ENCODE data around the gene ADCY5.

The ADCY5 gene

DNA sequence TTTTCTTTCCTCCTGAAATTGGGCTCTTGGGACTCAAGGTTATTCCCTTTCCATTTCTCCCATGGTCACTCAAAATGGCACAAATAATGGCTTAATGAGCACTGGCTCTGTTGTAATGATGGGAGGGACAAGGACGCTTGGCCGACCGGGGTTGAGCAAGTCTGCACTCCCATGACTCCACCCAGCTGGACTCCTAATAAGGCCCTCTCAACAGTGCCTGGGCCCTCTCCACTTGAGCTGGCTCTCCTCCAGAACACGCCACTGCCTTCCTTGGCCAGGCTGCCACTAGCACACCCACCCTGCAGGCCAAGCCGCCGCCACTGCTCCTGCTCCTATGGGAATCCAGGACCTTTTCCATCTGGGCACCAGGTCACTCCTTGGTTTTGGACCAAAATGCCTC is 42.3 kb downstream of the ADCY5 start:
- DNase-seq (ENCODE audit: low read depth) = no peak

DNA sequence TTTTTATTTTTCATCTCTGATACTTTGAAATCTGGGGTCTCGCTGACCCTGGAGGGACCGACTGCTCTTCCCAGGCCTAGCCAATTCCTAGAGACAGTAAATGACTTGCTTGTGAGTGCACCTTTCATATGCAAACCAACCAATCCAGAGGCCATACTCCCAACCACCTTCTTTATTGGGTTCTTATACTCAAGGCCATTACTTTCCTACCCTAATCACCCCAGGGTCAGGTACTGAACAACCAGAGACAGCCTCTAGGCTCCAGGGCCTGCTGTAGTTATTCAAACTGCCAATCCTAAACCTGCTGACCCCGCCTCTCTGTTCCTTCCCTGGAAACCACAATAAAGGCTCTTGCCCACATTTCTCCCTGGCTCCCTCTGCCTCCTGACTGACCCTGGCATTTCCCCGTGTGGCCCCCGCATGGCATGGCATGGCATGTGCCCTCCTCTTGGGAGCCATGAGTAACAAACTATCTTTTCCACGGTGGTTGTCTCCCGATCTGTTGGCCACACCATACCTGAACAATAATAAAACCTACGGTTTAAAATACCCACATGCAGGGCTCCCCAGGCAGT is 42.9 kb downstream of the ADCY5 start:
- no peak for DNase-seq (ENCODE audit: low read depth)

DNA sequence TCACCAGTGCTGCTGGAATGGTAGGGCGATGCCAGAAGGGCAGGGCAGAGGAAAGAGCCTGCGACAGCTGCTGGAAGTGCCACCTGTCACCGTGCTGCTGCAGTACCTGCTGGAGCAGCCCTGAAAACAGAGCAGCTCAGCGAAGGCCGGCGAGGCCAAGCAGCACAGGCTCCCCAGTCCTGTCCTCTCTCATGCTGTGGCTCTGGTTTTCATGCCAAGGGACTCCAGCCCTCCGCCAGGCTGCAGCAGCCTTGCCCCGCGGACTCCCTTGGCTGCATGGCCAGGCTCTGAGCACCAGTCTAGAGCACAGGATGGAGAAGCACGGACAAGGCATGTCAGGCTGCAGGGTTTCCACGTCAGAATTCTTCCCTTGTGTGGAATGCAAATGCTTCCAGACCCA is 43.9 kb downstream of the ADCY5 start:
- DNase-seq (ENCODE audit: low read depth) = no peak

DNA sequence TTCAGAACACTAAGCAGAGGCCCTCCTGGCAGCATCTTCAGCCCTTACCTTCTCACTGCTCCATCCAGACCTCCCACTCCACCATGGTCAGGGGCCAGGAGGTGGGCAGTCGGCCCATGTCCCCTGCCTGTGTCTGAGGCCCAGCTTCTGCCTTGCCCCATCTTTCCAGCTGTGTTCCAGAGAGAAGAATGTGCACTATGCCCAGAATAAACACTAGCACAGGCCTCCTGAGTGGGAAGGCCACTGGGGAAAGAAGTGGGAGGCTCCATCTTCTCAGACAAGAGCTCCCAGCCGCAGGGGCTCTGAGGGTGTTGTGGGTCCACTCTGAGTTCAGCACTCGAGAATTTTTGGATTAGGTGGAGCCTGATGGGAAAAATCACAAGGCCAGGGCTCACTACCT is 44.5 kb downstream of the ADCY5 start:
- DNase-seq (ENCODE audit: low read depth) = no peak

DNA sequence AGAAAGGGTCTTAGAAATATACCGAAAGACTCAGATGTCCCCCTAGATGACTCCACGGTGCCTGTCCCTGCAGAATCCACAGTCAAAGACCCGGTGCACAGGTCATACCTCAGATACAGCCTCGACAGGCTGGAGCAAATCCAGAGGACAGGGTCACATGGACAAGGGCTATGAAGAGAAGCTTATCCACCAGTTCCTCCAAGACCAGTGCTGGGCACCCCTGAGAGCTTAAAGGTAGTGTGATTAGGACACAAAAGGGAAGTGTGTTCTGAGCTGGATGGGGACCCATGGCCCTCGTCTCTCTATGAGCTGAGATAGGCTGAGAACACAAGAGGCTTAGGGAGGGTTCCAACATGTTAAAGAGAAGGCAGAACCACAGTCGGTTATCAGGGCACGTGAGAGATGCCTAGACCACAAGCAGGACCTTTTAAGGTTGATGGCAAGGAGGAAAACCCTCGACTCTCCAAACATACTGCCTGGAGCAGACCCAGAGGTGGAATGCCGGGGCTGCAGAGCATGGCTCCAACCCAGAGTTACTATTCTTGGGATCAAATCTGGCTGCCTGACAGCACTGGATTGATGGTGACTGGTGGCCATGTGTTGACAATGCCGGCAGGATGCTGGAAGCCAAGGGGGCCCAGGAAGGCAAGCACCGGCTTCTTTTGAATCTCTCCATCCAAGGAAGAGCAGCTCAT is 46.9 kb downstream of the ADCY5 start:
- no peak for DNase-seq (ENCODE audit: low read depth)

DNA sequence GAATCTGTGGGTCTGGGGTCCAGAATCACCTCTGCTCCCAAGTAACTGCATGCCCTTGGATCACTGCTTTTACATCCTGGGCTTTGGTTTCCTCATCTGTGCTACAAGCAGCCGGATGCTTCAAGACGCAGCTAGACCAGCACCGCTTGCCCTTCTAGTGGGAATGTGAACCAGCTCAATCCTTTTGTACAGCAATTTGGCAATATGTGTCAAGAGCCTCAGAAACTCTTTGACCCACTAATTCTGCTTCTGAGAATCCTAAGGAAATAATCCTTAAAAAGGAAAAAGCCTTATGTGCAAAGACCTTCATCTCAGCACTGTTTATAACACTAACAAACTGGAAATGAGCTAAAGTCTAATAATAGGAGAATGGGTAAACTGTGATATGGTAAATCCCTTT is 48.7 kb downstream of the ADCY5 start:
- no peak for DNase-seq (ENCODE audit: low read depth)

DNA sequence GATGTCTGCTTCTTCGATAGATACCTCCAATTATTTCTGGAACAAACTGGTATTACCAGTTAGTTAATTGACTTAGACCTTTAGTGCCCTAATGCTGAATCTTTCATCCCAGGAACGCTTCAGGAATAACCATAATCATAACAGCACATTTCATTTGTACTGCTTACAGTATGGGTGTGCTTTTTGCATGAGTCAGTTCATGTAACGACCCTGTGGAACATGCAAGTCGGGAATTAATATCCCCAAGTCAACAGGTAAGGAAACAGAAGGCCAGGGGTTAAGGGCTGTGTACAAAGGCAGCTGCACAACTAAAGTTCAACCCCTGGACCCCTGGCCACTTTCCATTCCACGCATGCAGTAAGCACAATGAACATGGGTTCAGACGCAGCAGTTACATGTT is 49.2 kb downstream of the ADCY5 start:
- no peak for DNase-seq (ENCODE audit: low read depth)

DNA sequence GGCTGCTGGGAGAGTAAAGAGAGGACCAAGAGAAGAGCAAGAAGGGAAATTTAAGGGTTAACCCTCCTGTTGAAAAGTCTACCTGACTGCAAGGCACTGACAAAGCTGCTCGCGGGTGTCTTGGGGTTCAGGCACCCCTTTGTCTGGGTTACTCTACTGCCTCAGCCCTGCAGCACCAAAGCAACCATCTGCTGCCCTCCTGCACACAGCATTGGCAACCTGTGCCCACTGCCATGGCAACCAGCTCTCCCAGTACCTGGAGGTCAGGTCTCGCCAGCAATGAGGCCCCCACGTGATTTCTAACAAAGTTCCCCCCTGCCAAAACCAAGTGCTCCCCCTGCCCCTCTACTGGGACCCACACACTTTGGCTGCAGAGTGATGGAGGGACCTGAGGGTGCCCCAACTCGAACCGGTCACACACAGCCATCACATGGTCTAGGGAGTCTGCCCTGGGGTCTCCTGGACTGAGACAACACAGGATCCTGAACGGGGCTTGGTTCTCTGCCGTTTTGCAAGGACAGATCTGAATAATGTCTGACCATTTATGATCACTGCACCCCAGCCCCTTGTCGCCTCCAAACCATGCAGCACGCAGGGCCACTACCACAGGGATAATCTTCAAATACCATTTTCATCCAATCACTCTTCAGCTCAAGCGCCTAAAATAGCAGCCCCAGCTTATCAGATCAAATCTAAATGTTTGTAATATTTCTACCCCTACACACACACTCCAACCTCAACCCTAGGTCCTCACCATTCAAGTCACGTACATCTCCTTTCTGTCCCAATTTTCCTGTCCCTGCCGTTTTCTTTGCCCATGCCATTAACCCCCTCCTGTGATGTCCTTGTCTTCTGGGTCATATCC is 50.7 kb downstream of the ADCY5 start:
- DNase-seq (ENCODE audit: low read depth) = no peak

DNA sequence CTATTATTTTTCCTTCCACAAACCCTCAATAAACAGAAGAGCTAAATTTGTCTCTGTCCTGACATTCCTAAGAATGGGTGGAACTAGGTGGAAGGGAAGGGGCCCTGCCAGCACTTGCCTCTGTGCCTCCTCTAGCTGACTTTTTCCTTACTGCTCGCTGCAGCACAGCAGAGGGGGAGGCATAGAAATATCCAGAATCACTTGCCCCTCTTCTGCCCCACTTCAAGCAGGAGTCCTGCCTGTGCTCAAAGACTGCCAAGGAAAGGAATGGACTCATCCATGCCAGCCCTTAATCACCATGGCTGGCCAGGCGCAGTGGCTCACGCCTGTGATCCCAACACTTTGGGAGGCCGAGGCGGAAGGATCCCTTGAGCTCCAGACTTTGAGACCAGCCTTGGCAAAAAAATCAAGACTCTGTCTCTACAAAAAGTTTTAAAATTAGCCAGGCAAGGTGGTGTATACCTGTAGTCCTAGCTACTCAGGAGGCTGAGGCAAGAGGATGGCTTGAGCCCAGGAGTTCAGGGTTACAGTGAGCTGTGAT is 51.8 kb downstream of the ADCY5 start:
- no peak for DNase-seq (ENCODE audit: low read depth)

DNA sequence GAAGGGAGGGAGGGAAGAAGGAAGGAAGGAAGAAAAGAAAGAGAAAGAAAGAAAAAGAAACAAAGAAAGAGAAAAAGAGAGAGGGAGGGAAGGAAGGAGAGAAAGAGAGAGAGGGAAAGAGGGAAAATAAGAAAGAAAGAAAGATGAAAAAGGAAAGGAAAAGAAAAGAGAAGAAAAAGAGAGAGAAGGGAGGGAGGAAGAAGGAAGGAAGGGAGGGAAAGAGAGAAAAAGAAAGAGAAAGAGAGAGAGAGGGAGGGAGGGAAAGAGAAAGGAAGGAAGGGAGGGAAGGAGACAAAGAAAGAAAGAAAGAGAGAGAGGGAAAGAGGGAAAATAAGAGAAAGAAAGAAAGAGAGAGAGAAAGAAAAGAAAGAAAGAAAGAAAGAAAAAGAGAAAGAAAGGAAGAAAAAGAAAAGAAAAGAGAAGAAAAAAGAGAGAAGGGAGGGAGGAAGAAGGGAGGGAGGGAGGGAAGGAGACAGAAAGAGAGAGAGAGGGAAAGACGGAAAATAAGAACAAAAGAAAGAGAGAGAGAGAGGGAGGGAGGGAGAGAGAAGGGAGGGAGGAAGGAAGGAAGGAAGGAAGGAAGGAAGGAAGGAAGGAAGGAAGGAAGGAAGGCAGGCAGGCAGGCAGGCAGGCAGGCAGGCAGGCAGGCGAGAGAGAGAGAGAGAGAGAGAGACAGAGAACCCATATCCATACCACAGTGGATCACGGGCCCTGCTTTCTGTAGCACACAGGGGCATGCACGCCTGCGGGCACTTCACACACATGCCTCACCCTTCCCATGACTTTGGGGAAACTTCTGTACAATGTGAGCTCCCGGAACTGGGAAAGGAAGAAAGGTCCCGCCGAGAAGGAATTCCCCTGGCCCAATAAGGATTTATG is 52.5 kb downstream of the ADCY5 start:
- no peak for DNase-seq (ENCODE audit: low read depth)

DNA sequence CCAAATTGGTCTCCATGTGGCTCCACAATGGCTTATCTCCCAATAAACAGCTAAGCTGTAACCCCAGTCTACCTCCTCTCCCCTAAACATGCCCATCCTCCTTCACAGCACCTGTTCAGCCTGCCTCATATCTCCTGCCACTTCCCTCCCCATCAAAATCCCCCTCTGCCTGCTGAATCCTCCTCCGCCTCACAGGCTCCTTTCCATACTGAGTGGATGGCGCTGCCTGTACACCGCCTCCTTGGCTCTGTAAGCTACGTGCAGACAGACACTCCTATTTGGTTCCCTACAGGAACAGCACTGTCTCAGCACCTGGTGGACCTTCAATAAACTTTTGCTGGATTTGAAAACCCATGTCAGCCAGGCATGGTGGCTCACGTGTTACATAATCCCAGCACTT is 53.7 kb downstream of the ADCY5 start:
- no peak for DNase-seq (ENCODE audit: low read depth)

DNA sequence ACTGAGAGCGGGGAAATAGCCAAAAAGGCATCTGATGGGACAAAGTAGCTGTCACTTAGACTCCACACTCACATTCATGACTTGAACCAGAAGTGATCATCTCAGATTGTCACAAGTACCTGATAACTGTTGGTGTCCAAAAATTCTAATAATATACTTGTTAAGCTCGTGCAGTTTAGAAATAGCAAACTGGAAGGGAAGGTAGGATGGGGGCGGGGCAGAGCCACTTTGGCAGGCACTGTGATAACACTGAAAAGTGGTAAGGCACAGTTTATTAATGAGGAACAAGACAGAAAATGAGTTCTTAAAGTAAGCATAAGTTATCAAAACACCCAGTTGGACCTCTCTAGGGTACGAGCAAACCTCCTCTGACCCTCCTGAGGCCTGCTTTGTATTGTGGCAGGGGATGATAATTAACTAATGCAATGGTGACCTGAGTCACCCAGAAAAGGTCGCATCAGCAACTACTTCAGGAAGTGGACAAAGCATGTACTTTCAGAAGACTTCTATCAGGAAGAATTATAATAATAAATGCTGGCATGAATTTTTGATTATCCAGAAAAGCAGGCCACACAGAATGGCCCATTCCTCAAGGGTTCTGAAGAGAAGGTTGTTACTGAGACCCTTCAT is 54.4 kb downstream of the ADCY5 start:
- DNase-seq (ENCODE audit: low read depth) = no peak

DNA sequence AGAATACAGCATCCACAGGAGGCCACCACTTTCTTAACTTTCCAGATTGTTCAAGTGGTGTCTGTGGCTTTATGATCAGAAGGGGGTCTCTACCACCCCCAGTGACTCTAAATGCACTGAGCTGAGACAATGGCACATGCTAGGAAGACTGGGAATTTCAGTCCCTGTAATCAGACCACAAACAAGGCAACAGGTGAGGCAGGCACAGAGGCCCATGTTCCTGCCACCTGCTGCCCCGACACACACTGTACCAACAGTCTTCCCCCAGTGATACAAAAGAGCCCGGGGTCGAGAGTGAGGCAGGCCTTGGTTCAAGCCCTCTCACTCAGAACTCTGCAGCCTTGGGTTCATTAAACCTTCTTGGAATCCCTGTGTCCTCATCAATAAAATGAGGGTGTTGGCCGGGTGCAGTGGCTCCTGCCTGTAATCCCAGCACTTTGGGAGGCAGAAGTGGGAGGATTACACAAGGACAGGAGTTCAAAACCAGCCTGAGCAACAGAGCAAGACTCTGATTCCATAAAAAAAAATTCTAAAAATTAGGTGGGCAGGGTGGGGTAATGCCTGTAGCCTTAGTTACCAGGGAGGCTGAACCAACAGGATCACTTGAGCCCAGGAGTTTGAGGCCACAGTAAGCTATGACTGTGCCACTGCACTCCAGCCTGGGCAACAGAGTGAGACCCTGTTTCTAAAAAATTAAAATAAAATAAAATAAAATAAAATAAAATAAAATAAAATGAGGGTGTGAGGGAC is 55.8 kb downstream of the ADCY5 start:
- DNase-seq (ENCODE audit: low read depth) = no peak

DNA sequence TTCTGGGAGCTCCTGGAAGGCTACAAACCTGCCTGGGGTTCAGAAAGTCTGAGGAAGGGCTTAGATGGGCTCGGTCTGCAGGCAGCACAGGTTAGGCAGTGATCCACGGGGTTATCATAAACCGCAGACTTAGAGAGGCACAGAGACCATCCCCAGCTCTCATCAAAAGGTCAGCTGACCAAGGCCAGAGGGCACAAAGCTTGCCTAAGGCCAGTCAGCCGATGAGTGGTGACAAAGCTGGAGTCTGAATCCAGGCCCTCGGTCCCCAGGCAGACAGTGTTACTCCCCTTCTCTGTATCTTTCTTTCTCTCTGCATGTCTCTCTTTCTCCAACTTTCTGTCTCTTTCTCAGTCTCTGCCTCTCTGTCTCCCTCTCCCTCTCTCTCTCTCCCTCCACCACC is 56.5 kb downstream of the ADCY5 start:
- no peak for DNase-seq (ENCODE audit: low read depth)

DNA sequence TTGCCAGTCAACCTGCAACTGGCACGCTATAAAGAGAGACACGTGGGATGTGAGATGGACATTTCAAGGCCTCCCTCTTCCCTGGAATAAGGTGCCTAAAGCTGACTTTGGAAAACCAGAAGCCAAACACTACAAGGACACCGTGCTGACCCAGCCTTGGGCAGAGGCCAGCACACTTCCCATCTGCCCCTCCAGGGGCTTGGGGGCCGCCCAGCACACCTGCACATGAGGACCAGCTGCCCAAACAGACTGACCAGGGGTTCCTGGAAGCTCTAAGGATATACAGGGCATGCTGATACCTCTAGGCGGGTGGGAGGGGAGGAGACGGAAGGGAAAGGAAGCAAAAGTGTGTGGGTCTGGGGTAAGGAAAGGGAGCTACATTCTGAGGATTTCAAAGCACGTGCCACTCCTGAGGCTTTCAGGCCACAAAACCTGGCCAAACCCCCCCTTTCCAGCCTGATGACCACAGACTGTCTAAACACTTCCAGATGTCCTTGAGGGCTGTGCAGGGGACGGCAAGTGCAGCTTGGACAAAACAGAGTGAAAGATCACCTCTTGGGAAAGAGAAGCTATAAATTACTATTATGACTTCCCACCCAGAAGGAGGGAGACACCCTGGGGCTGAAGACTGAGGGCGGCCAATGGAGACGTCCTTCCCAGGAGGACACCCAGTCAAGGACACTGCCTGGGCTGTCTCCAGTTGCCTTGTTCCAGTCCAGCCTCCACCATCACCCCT is 57.9 kb downstream of the ADCY5 start:
- DNase-seq (ENCODE audit: low read depth) = no peak

DNA sequence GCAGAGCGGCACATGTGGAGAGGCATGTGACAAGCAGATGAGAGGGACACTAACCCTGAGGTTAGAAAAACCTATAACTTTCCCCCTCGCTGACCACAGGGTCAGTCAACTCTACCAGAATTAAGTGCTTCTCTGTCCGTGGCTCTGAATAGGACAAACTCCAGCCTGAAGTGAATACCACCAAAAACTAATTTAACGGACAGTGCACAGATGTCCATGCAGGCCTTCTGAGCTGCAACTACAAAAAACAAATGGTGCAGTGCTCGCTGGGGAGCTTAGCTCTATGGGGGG is 59.3 kb downstream of the ADCY5 start:
- DNase-seq (ENCODE audit: low read depth) = no peak

DNA sequence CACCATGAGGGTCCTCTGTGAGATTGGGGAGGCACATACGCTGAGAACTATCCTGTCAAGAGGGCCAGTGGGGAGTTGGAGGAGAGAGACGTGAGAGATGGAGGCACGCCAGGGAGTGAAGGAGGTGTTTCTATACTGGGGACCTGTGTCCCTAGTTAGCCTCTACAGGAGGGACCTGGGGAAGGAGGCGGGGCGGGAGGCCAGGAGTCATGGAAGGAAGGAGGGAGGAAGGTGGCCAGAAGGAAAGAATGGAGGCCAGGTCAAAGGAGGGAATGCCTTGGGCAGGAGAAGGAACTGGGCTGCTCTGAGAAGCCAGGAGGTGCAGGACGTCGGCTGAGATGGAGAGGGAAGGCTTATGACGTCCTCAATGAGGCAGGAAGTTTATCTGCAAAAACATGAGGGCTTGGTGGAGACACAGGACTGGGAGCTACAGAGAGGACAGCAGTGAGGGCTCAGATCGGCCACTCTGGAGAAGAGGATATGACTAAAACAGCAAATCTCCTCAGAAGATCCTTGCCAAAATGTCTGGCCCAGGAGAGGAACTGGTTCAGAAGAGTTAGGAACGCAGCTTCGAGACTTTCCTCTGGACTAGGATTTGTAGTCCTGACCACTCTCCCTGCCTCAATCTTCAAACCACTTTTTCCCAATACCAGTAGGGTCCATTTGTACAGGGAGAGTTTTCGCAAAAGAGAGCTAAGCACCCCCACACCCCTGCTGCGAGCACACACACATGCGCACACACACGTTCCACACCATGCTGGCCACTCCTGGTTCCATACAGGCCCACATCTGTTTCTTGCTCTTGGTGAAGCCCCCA is 59.9 kb downstream of the ADCY5 start:
- DNase-seq (ENCODE audit: low read depth) = no peak

DNA sequence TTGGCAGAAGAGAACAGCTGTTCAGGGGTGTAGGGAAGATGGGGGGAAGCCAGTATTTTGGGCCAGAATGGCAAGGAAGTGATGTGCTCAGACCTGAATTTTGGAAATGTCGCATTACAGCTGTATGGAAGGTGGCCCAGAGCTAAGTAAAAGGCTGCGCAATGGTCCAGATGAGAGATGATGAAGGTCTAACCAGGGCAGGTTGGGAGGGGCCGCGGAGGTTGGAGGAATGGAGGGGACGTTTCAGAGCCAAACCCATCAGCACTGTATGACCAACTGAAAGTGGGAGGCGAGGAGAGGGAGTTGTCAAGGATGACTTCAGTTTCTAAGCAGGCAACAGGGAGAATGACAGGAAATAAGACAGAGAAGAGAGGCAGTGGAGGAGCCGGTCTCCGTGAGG is 60.8 kb downstream of the ADCY5 start:
- no peak for DNase-seq (ENCODE audit: low read depth)

DNA sequence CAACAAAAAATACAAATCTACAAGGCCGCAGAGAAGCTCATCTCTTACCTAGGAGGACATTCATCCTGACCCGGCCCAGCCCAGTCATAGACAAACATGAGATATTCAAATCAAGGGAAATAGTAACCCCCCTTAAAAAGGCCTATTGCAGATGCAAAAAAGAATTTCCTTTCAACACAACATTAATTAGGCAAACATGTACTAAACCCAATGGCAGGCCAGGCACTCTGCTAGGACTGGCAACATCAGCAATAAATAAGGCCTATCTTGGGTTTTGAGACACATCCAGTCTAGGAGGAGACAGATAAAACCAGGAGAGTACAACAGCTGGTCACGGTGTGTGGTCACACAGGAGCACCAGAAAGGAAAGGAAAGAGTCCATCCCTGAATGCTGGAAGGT is 61.4 kb downstream of the ADCY5 start:
- no peak for DNase-seq (ENCODE audit: low read depth)
